GM12878 (cell line): ENCODE measurements around the gene ANO1. TPM values are rescaled to one million over a fixed set of nuclear protein-coding genes. Genes with fewer than 3 reads are reported as not detected.

Experiments used
- ATAC-seq: fragments of 200-7000 bp; cut with Tn5 transposase; 3 replicates; pipeline ENCODE4 v1.9.1; 2020; ENCODE audit warnings: mild to moderate bottlenecking, moderate library complexity
- BruUV-seq: library from RNA; stranded (reverse); fragments of 400-500 nt; replicated peaks from 2 replicates; lab custom pipeline; 2021; lab: Mats Ljungman, UMichigan
- CTCF ChIA-PET: fragments of 300-600 bp; sonication (Branson Sonifier 250); formaldehyde crosslinking; extraction: SDS; loops from one replicate; lab custom pipeline; 2021; ENCODE audit warnings: inconsistent platforms; lab: Yijun Ruan, JAX
- POLR2A ChIA-PET: fragments of 350-600 bp; formaldehyde crosslinking; extraction: SDS; loops from one replicate; lab custom pipeline; 2021; ENCODE audit warnings: inconsistent platforms; lab: Charles Lee
- RAD21 ChIA-PET: fragments of 300-600 bp; sonication (Branson Sonifier 250); formaldehyde crosslinking; loops from one replicate; lab custom pipeline; 2023; ENCODE audit warnings: antibody characterized with exemption; ENCODE audit not compliant: unreplicated experiment; lab: Charles Lee
- SMC1A ChIA-PET: fragments of 300-600 bp; sonication (Branson Sonifier 250); formaldehyde crosslinking; loops from one replicate; lab custom pipeline; 2023; ENCODE audit not compliant: unreplicated experiment, uncharacterized antibody; lab: Charles Lee
- DNase-seq: peaks from one replicate; pipeline ENCODE4 v3.0.0-alpha.2; 2011; ENCODE audit warnings: low read depth, low spot score
- FAIRE-seq: peaks from 3 replicates; lab custom pipeline; 2011; peaks lifted over from hg19 to GRCh38; lab: Jason Lieb, UNC
- H2AFZ ChIP-seq: 2 replicates; pipeline ENCODE4 v1.6.0; 2011; ENCODE audit warnings: low read depth, low read length, control low read depth; ENCODE audit not compliant: control insufficient read depth
- H3K27ac ChIP-seq: 2 replicates; pipeline ENCODE4 v1.5.1; 2011; ENCODE audit warnings: control low read depth; ENCODE audit not compliant: control insufficient read depth, insufficient read depth
- H3K27me3 ChIP-seq, 2 experiments: replicated peaks in 1 of 2; 2 replicates each; pipeline versions ENCODE4 v1.6.0 to v1.6.1; 2011; ENCODE audit warnings: low read length in 1 of 2; ENCODE audit not compliant: control insufficient read depth in 2 of 2, insufficient read depth in 2 of 2
- H3K36me3 ChIP-seq, 2 experiments: 2 replicates each; pipeline ENCODE4 v1.5.1; 2011; ENCODE audit warnings: low read length in 1 of 2; ENCODE audit not compliant: control insufficient read depth in 2 of 2, insufficient read depth in 2 of 2
- H3K4me1 ChIP-seq: 2 replicates; pipeline ENCODE4 v1.6.1; 2011; ENCODE audit warnings: mild to moderate bottlenecking, low read length, moderate library complexity, mixed read lengths; ENCODE audit not compliant: control insufficient read depth, insufficient read depth
- H3K4me2 ChIP-seq: 2 replicates; pipeline ENCODE4 v1.6.0; 2011; ENCODE audit warnings: control low read depth; ENCODE audit not compliant: control insufficient read depth, insufficient read depth
- H3K4me3 ChIP-seq: fragments of 200-600 bp; sonication (generic); 2 replicates; pipeline ENCODE4 v1.5.1; 2016
- H3K79me2 ChIP-seq: 2 replicates; pipeline ENCODE4 v1.6.0; 2011; ENCODE audit warnings: low read length; ENCODE audit not compliant: control insufficient read depth, insufficient read depth
- H3K9ac ChIP-seq: 2 replicates; pipeline ENCODE4 v1.8.0; 2011; ENCODE audit warnings: low read length, control low read depth, mixed read lengths; ENCODE audit not compliant: control insufficient read depth, insufficient read depth
- H3K9me3 ChIP-seq: replicated peaks from 3 replicates; pipeline ENCODE4 v1.5.1; 2011; ENCODE audit warnings: mild to moderate bottlenecking, low read length; ENCODE audit not compliant: control insufficient read depth, insufficient read depth
- H4K20me1 ChIP-seq: 2 replicates; pipeline ENCODE4 v1.6.0; 2011; ENCODE audit not compliant: control insufficient read depth, insufficient read depth
- HDAC6 ChIP-seq: fragments of 200-600 bp; sonication (generic); IDR thresholded peaks from one replicate; pipeline ENCODE4 v1.8.0; 2017; ENCODE audit warnings: antibody characterized with exemption; ENCODE audit not compliant: unreplicated experiment
- SIN3A ChIP-seq: IDR thresholded peaks from 2 replicates; pipeline ENCODE4 v1.6.1; 2012; ENCODE audit warnings: low read depth, low read length, improper control_type of control experiment
- TCF3 ChIP-seq: IDR thresholded peaks from 2 replicates; pipeline ENCODE4 v1.6.1; 2012; ENCODE audit warnings: low read depth, mild to moderate bottlenecking, low read length, borderline replicate concordance; ENCODE audit not compliant: insufficient read depth
- USF1 ChIP-seq: IDR thresholded peaks from 2 replicates; pipeline ENCODE4 v1.6.1; 2011; ENCODE audit warnings: borderline replicate concordance, low read depth, mild to moderate bottlenecking, moderate library complexity, mixed read lengths, low read length; ENCODE audit not compliant: insufficient read depth; ENCODE audit errors: extremely low read length
- WGBS: methylation state at CpG from one replicate; pipeline ENCODE4 v1.1.6; 2016; ENCODE audit warnings: low lambda C conversion rate; ENCODE audit not compliant: insufficient replicate concordance, insufficient coverage; ENCODE audit errors: missing lambda C conversion rate; 5-methylcytosine and 5-hydroxymethylcytosine counted together
- in situ Hi-C: fragments of 300-500 bp; cut with MboI; formaldehyde crosslinking; loops from 9 replicates; pipeline ENCODE4 v1.14.3; 2018; ENCODE audit warnings: mixed read lengths
- intact Hi-C: fragments of 100-400 bp; cut with micrococcal nuclease; formaldehyde crosslinking; loops from one replicate; pipeline ENCODE4 v1.14.2; 2022; ENCODE audit not compliant: unreplicated experiment
- polyA plus RNA-seq, 11 experiments: library from polyadenylated mRNA; depleted of rRNA in 4 of 11; unstranded in 6 of 11; stranded (reverse) in 5 of 11; fragments of >200 nt; fragmentation: Nextera tagmentation in 4 of 11; fragmentation: Illumina TruSeq in 1 of 11; extraction: Ambion mirVana in 4 of 11; extraction: Trizol in 1 of 11; gene quantifications; 1 replicate in 1 of 11; 2 replicates in 10 of 11; pipeline versions ENCODE4 v1.2.1 to v1.2.3, GENCODE V29; 2011 to 2016; ENCODE audit warnings: inconsistent platforms in 2 of 11, missing spikeins in 2 of 11, low read depth in 1 of 11
- total RNA-seq, 4 experiments: library from RNA; depleted of rRNA in 3 of 4; stranded (reverse); fragments of >200 nt in 3 of 4; fragmentation: Illumina TruSeq in 1 of 4; extraction: Trizol in 1 of 4; gene quantifications; 2 replicates each; pipeline versions ENCODE4 v1.2.1 to v1.2.3, GENCODE V29; 2013 to 2021
- TF ChIP-seq, protein P1 (sequence below): fragments of 450-650 bp; IDR thresholded peaks from 2 replicates; pipeline ENCODE4 v1.6.1; 2018; ENCODE audit warnings: mild to moderate bottlenecking, low read depth, moderate library complexity; ENCODE audit not compliant: partially characterized antibody

Gene ANO1
- total and polyA plus RNA-seq, 10 of the 15 experiments (the other 5 are each of a cell fraction or from before 2014, with no cell fraction given), result 0.01 to 0.38 (median 0.06) TPM; not detected in 7

DNA sequence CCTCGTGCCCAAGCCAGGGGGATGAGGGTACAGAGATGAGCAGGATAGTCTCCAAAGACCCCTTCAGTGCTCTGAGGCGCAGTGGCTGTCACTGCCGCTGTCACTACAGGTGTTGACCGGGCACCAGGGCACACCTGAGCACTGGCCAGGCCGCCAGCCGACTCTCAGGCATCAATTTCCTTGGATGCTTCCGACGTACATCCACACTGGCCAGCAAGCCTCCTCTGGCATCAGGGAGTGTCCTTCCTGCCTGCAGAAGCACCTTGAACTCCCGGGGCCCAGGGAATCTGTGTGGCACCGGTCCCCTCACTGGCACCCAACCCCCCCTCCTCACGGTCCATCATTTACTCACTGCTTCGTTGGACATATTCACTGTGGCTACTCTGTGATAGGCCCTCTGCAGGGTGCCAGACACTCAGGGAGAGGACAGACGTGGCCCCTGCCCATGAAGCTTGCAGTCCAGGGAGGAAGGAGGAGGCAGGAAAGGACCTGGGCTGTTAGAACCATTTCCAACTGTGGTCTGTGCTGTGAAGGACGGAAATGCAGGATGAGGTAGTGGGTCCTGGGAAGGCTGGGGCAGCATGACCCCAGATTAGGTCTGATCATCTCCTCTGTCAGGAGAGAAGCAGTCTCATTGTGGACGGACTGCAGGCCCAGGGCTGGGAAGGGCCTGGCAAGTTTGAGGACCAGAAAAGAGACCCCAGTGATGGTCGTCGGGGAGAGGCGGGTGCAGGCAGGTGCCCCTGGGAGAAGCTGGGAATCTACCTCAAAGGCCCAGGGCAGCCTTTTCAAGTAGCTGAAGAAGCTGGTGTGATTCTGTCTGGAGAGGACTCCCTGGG lies 46.3 kb upstream of the ANO1 start (continued):
- TF ChIP-seq, protein P1, sequence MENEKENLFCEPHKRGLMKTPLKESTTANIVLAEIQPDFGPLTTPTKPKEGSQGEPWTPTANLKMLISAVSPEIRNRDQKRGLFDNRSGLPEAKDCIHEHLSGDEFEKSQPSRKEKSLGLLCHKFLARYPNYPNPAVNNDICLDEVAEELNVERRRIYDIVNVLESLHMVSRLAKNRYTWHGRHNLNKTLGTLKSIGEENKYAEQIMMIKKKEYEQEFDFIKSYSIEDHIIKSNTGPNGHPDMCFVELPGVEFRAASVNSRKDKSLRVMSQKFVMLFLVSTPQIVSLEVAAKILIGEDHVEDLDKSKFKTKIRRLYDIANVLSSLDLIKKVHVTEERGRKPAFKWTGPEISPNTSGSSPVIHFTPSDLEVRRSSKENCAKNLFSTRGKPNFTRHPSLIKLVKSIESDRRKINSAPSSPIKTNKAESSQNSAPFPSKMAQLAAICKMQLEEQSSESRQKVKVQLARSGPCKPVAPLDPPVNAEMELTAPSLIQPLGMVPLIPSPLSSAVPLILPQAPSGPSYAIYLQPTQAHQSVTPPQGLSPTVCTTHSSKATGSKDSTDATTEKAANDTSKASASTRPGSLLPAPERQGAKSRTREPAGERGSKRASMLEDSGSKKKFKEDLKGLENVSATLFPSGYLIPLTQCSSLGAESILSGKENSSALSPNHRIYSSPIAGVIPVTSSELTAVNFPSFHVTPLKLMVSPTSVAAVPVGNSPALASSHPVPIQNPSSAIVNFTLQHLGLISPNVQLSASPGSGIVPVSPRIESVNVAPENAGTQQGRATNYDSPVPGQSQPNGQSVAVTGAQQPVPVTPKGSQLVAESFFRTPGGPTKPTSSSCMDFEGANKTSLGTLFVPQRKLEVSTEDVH, result no peak
- no peak for TF ChIP-seq USF1
- no peak for TF ChIP-seq HDAC6

DNA sequence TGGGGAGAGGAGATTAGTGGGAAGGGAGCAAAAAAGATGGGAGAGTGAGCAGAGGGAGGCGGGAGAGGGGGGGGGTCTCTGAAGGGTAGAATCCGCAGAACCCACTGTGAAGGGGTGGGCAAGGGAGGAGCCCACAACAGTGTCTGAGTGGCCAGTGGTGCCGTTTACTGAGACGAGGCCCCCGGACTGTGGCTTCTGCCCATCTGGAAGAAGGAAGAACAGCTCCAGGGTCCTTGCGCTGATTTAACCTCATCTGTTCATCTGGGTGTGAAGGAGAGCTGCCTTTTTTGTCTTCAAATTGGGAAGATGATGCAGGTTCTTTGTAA lies 45.7 kb upstream of the ANO1 start:
- H3K4me2 ChIP-seq, result no peak overlapping the region

More for the DNA sequence above, 45.7 kb upstream of the ANO1 start:
- DNase-seq (no peak), ATAC-seq (no peak), FAIRE-seq (no peak)
- H3K4me1 ChIP-seq, result no peaks in the 10 kb centered on the region
- H3K36me3 ChIP-seq, result no peaks in the 10 kb centered on the region
- WGBS, result 16% methylated on average over 6 of the region's 6 CpGs
- H3K4me3 ChIP-seq, result no peak overlapping the region
- SMC1A ChIA-PET, result no interaction called here
- no peaks in the 10 kb centered on the region for H3K79me2 ChIP-seq
- RAD21 ChIA-PET, result no interaction called here
- no peak overlapping the region for H2AFZ ChIP-seq
- TF ChIP-seq TCF3 (no peak), SIN3A (no peak)
- no peaks in the 10 kb centered on the region for H4K20me1 ChIP-seq
- intact Hi-C loops, result no loop called here
- POLR2A ChIA-PET, result no interaction called here
- no TSS peak for BruUV-seq
- H3K9me3 ChIP-seq, result no peaks in the 10 kb centered on the region
- in situ Hi-C loops, result no loop called here
- H3K27ac ChIP-seq, result no peak overlapping the region
- no peaks in the 10 kb centered on the region; a peak in 1 of 4 replicates for H3K27me3 ChIP-seq
- CTCF ChIA-PET, result interaction anchor here (0.7 kb wide), 1 partner anchor 190 kb away, joined by 5 read pairs; no protein-coding TSS in a partner anchor
- no peak overlapping the region for H3K9ac ChIP-seq
